GM18498 (cell line): Measurements from ENCODE around the gene CCDC167.

ENCODE experiments used
- ATAC-seq: cut with Tn5 transposase; IDR thresholded peaks from one replicate; pipeline ENCODE4 v1.9.1; 2021; ENCODE audit warnings: mild to moderate bottlenecking, moderate library complexity; ENCODE audit not compliant: unreplicated experiment

Gene CCDC167

GRCh38 chr6:37531026-37531425 lies 31.3 kb upstream of the CCDC167 start:
- no peak for ATAC-seq

- no peak for ATAC-seq
These were observed 30.6 kb upstream of the CCDC167 start for GRCh38 chr6:37530297-37530696.

- ATAC-seq, result no peak
These were observed 28.8 kb upstream of the CCDC167 start for GRCh38 chr6:37528541-37528940.

- ATAC-seq, result no peak
These were observed 26.0 kb upstream of the CCDC167 start for GRCh38 chr6:37525460-37526357.

GRCh38 chr6:37524970-37525318 lies 25.3 kb upstream of the CCDC167 start:
- no peak for ATAC-seq

- ATAC-seq, result no peak
These were observed 24.6 kb upstream of the CCDC167 start for GRCh38 chr6:37524025-37524969.

GRCh38 chr6:37523412-37523811 lies 23.7 kb upstream of the CCDC167 start:
- ATAC-seq, result no peak

GRCh38 chr6:37522836-37523235 lies 23.1 kb upstream of the CCDC167 start:
- ATAC-seq, result no peak

GRCh38 chr6:37521674-37522073 lies 22.0 kb upstream of the CCDC167 start:
- ATAC-seq, result no peak

GRCh38 chr6:37520926-37521325 lies 21.2 kb upstream of the CCDC167 start:
- ATAC-seq, result no peak

- no peak for ATAC-seq
These were observed 19.8 kb upstream of the CCDC167 start for GRCh38 chr6:37519461-37519860.

GRCh38 chr6:37518116-37518515 lies 18.4 kb upstream of the CCDC167 start:
- no peak for ATAC-seq

GRCh38 chr6:37517411-37517812 lies 17.7 kb upstream of the CCDC167 start:
- ATAC-seq, result no peak

GRCh38 chr6:37516920-37517405 lies 17.3 kb upstream of the CCDC167 start:
- no peak for ATAC-seq

GRCh38 chr6:37516076-37516919 lies 16.6 kb upstream of the CCDC167 start:
- ATAC-seq, result peak; percentile 70

- no peak for ATAC-seq
These were observed 16.0 kb upstream of the CCDC167 start for GRCh38 chr6:37515712-37516075.

- ATAC-seq, result no peak
These were observed 15.1 kb upstream of the CCDC167 start for GRCh38 chr6:37514837-37515236.

GRCh38 chr6:37514321-37514771 lies 14.7 kb upstream of the CCDC167 start:
- ATAC-seq, result no peak

- no peak for ATAC-seq
These were observed 13.9 kb upstream of the CCDC167 start for GRCh38 chr6:37513576-37513975.

GRCh38 chr6:37513155-37513554 lies 13.5 kb upstream of the CCDC167 start:
- ATAC-seq, result no peak
